GM18517 (cell line): Measurements from ENCODE around the gene GSC2.

ENCODE experiments used
- ATAC-seq: cut with Tn5 transposase; IDR thresholded peaks from one replicate; pipeline ENCODE4 v1.9.1; 2021; ENCODE audit warnings: mild to moderate bottlenecking, moderate library complexity; ENCODE audit not compliant: unreplicated experiment

The GSC2 gene

DNA sequence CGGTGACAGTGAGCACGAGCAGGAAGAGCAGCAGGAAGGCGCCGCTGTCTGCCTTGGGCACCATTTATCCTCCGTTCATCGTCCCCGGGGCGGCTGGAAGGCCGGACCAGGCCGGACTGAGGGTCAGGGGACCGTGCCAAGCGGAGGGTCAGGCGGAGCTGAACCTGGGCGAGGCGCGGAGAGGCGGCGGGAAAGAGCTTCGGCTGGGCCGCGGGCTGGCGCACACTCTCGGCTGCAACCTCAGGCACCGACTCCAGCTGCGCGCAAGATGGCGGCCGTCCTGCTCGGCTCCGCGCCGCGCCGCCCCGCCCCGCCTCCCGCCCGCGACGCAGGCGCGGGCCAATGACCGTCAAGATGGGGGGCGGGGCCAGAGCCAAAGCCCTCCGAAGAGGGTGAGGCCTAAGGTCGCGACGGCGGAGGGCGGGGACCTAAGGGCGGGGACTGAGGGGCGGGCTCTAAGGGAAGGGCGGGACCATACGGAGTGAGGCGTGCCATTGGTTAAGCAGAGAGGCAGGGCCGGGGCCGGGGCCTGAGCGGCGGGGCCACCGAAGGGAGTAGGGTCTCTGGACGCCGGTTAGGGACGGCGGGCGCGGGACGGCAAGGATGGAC is 27.8 kb downstream of the GSC2 start, which contains the start of gene DGCR2:
TSS of gene DGCR2 (minus strand) at position 270 of the 609 bp plus-strand sequence. CDS start at position 64, 206 bp downstream.
- peak; percentile 62 for ATAC-seq

GRCh38 chr22:19121631-19122142 is 28.4 kb downstream of the GSC2 start:
- ATAC-seq = peak; percentile 25

GRCh38 chr22:19120829-19121630 is 29.1 kb downstream of the GSC2 start:
- no peak for ATAC-seq

GRCh38 chr22:19119949-19120348 is 30.1 kb downstream of the GSC2 start:
- no peak for ATAC-seq

GRCh38 chr22:19118329-19118880 is 31.7 kb downstream of the GSC2 start:
- peak; percentile 49 for ATAC-seq

DNA sequence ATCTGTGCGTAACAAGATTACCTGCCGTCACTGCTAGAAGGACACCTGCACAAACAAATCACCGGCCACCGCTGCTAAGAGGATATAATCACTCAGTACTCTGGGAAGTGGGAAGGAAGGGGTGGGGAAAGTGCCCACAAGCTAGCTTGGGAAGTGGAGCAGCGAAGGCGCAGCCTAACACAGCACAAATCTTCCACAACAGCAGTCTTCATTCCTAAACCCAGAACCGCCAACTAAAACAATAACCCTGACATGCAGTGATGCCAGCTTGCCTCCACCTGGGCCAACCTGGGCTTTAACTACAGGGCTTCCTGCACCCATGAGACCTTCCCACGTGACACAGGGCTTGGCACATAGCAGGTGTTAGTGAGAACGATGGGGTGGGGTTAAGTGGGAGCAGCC is 33.0 kb downstream of the GSC2 start:
- ATAC-seq = no peak

DNA sequence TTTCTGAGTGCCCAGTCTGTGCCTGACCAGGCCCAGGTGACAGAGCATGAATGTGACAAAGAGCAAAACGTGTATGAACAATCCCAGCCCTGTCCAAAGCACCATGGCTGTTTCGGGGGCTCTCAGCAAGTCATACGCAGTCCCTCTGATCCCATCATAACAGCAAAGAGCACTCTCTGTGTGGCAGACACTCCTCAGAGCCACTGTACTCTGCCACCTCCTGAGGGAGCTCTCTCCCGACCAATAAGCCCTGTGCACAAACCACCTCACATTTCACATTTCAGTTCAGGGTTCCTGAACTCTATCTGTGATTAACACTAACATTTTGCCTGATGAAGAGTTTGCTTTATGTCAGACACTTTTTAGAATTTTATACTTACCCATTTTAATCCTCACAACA is 34.5 kb downstream of the GSC2 start:
- ATAC-seq = no peak

DNA sequence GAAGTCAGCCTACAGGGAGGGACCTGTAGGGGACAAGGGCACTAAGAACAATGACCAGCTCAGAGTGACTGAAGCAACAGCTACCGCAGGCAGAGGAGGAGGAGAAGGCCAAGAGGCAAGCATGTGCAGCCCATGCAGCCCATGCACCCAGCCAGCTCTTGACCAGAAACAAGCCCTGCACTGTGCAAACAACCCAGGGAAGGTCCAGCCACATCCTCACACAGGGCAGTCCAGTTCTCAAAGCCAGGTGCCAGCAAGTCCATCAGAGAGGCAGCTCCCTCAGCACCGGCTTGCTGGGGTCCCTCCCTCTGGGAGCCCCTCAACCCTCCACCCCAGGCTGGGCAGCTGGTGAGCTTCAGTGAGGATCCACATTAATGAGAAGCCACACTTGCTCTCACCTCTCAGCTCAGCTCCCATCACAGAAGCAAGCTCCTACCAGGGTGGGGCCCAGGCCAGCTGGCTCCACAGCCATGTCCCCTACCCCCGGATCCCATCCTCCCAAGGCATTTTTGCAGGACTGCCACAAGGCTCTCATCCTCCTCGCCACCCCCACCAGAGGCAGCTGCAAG is 35.0 kb downstream of the GSC2 start:
- no peak for ATAC-seq

GRCh38 chr22:19113429-19113828 is 36.7 kb downstream of the GSC2 start:
- ATAC-seq = no peak

DNA sequence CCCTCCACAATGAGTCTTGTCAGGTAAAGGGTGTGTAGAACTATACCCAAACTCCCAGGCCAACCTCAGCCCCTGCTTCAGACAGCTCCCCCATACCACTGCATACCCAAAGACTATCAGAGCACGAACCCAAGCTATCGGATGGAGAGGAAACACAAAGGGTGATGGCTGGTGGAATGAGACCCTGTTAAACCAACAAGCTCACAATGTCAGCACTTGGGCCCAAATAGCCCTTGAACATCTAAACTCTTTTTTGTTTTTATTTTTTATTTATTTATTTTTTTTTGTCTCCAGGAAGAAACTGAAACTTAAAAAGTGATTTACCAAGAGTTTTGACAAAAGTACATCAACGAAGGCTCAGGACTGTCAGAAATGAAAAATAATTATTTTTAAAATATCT is 38.5 kb downstream of the GSC2 start:
- ATAC-seq = no peak

GRCh38 chr22:19111140-19111539 is 39.0 kb downstream of the GSC2 start:
- ATAC-seq = no peak

GRCh38 chr22:19110646-19111045 is 39.4 kb downstream of the GSC2 start:
- ATAC-seq = no peak

GRCh38 chr22:19110064-19110458 is 40.0 kb downstream of the GSC2 start:
- no peak for ATAC-seq

DNA sequence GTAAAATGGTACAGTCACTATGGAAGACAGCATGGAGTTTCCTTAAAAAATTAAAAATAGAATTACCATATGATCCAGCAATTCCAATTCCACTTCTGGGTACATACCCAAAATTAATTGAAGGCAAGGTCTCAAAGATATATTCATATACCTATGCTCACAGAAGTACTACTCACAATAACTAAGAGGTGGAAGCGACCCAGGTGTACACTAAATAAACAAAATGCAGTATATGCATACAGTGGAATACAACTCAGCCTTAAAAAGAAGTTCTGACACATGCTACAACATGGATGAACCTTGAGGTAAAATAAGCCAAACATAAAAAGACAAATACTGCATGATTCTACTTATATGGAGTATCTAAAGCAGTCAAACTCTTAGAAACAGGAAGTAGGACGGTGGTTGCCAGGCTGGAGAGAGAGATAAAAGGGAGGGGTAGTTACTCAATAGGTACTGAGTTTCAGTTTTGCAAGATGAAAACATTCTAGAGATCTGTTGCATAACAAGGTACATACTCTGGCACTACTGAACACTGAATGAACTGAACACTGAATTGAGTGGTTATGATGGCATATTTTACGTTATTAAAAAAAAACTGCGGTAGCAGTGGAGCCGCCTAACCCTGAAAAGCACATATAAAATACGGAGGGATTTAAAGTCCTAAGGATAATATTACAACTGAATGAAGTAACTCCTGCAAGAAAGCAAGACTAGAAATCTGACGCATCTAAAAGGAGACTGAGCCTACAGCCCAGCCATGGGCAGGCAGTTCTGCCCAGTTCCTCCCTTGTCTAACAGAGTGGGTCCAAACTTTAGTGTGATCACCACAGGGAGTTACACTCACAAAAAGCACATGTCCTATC is 40.7 kb downstream of the GSC2 start:
- peak; percentile 92 for ATAC-seq

DNA sequence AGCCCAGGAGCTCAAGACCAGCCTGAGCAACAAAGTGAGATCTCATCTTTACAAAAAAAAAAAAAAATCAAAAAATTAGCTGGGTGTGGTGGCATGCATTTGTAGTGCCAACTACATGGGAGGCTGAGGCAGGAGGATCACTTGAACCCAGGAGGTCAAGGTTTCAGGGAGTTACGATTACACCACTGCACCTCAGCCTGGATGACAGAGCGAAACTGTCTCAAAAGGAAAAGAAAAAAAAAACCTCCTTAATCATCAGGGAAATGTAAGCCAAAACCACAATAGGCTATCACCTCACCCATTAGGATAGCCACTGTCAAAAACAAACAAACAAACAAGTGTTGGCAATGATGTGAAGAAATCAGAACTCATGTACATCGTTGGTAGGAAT is 41.3 kb downstream of the GSC2 start:
- ATAC-seq = no peak

DNA sequence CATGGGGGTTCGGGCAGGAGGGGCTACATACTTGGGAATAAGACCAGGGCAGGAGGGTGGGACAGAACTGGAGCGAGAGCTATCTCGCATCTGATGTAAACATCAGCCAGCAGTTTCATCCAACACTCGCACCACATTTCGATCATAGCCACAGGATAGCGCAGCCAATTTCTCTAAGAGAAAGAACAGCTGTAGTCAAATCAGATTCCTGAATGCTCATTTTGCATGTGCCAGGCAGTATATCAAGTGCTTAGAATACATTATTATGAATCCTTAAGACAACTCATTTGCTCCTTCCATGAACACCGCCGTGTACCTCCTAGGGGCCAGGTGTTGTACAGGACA is 42.4 kb downstream of the GSC2 start:
- ATAC-seq = no peak

- ATAC-seq = no peak
Observed at GRCh38 chr22:19106886-19107729, 43.0 kb downstream of the GSC2 start.

- ATAC-seq = no peak
Observed at GRCh38 chr22:19105867-19106802, 44.0 kb downstream of the GSC2 start.

GRCh38 chr22:19105456-19105855 is 44.6 kb downstream of the GSC2 start:
- no peak for ATAC-seq
